ENCODE data around the gene GLB1L3. TPM values are rescaled to one million over a fixed set of nuclear protein-coding genes. Genes with fewer than 3 reads are reported as not detected.

GLB1L3 gene
- total and polyA plus RNA-seq, 2 donors (not counting 3 experiments of a cell fraction or from before 2014, with no cell fraction given) = not detected

DNA sequence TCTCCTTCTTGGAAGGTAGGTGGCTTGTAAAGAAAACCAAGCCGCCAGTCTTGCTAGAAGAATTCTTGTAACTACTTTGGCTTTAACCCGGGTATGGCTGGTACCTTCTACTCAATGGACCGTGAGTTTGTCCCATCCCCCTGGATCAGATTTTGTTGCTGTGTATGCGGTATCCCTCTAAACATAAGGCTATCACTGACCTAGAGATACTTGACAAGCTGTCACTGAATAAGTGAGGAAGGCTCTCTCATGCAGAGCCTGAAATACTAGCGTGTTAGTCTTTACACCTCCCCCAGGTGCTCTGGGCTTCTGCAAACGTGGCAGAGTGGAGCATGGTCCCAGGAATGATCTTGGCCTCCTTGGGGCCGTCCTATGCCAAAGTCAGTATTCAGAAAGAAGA is 90.1 kb downstream of the GLB1L3 start:
- H3K9me1 ChIP-seq (replicated peaks; ENCODE audit: control insufficient read depth, extremely low read depth, insufficient read depth, low read length) = no peaks in the 10 kb centered on the region
- no peak overlapping the region for H3K9ac ChIP-seq (replicated peaks; ENCODE audit: extremely low read depth, insufficient read depth, low read length)
- H3K4me2 ChIP-seq (ENCODE audit: insufficient read depth, low read length) = no peak overlapping the region
- no peak overlapping the region for H3K4me3 ChIP-seq (replicated peaks in 1 of 3; ENCODE audit: insufficient read depth in 1 of 3, low read depth in 1 of 3, low read length in 3 of 3)
- H3K4me1 ChIP-seq (ENCODE audit: control insufficient read depth, extremely low read depth, insufficient read depth, low read length) = no peaks in the 10 kb centered on the region
- no peak overlapping the region for H2AFZ ChIP-seq (ENCODE audit: low read depth, low read length)
- ChIA-PET CTCF (no interaction called here), POLR2A (no interaction called here)
- no peaks in the 10 kb centered on the region for H3K36me3 ChIP-seq (ENCODE audit: control insufficient read depth in 2 of 2, extremely low read depth in 1 of 2, insufficient read depth in 2 of 2, low read length in 2 of 2)
- no peaks in the 10 kb centered on the region for H3K9me3 ChIP-seq (replicated peaks; ENCODE audit: control insufficient read depth, insufficient read depth, low read length)
- no peaks in the 10 kb centered on the region for H3K27me3 ChIP-seq (ENCODE audit: control insufficient read depth in 2 of 2, insufficient read depth in 2 of 2, low read length in 2 of 2)
- BruUV-seq (replicated peaks) = no TSS peak
- intact Hi-C loops (cut with micrococcal nuclease) = no loop called here
- no peaks in the 10 kb centered on the region for H4K20me1 ChIP-seq (replicated peaks; ENCODE audit: control insufficient read depth, extremely low read depth, insufficient read depth, low read length)
- DNase-seq (ENCODE audit: low read depth, low spot score) (no peak), FAIRE-seq (no peak)
- H3K79me2 ChIP-seq (ENCODE audit: control insufficient read depth, insufficient read depth, low read length) = no peaks in the 10 kb centered on the region
- TF ChIP-seq FOS (IDR thresholded peaks at IDR 0.05; ENCODE audit: borderline replicate concordance, insufficient read depth, low read length) = no peak
- TF ChIP-seq, protein P1, sequence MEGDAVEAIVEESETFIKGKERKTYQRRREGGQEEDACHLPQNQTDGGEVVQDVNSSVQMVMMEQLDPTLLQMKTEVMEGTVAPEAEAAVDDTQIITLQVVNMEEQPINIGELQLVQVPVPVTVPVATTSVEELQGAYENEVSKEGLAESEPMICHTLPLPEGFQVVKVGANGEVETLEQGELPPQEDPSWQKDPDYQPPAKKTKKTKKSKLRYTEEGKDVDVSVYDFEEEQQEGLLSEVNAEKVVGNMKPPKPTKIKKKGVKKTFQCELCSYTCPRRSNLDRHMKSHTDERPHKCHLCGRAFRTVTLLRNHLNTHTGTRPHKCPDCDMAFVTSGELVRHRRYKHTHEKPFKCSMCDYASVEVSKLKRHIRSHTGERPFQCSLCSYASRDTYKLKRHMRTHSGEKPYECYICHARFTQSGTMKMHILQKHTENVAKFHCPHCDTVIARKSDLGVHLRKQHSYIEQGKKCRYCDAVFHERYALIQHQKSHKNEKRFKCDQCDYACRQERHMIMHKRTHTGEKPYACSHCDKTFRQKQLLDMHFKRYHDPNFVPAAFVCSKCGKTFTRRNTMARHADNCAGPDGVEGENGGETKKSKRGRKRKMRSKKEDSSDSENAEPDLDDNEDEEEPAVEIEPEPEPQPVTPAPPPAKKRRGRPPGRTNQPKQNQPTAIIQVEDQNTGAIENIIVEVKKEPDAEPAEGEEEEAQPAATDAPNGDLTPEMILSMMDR (IDR thresholded peaks at IDR 0.05; ENCODE audit: extremely low read depth in 1 of 2, insufficient read depth in 1 of 2, low read depth in 1 of 2, low read length in 2 of 2) = no peak
- TF ChIP-seq MYC (IDR thresholded peaks at IDR 0.05; ENCODE audit: low read depth, low read length) = no peak
- TF ChIP-seq POLR2A (IDR thresholded peaks at IDR 0.05; ENCODE audit: low read depth, low read length) = no peak
- no peak for TF ChIP-seq JUN (IDR thresholded peaks at IDR 0.05; ENCODE audit: borderline replicate concordance, insufficient read depth, insufficient read length, low read depth)
- TF ChIP-seq EZH2 (IDR thresholded peaks at IDR 0.05; ENCODE audit: borderline replicate concordance, low read depth, low read length, severe bottlenecking) = no peak
- dilution Hi-C loops (cut with MboI; ENCODE audit: extremely low pct_ligation_motif_present, low sequenced_read_pairs) = no loop called here
- no peak overlapping the region for H3K27ac ChIP-seq (ENCODE audit: insufficient read depth, low read depth, low read length)

DNA sequence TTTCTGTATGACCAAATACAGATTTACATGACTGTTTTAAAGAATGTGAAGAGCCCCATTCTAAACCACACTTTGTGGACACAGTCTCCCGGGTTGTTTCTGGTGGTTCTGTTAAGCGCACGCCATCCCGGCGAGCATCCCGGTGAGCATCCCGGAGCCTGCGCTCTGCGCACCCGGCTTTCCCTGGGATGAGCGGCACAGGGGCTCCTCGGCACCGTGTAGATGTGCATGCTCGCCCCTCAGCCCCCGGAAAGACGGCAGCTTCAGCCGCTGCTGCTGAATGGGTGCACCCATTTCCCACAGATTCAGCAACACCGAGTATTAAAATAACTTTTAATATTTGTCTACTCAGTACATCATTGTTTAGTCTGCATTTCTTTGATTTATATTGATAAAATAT is 91.6 kb downstream of the GLB1L3 start:
- H4K20me1 ChIP-seq (replicated peaks; ENCODE audit: control insufficient read depth, extremely low read depth, insufficient read depth, low read length) = no peaks in the 10 kb centered on the region
- no TSS peak for BruUV-seq (replicated peaks)
- TF ChIP-seq EZH2 (IDR thresholded peaks at IDR 0.05; ENCODE audit: borderline replicate concordance, low read depth, low read length, severe bottlenecking) = no peak
- no peak for TF ChIP-seq FOS (IDR thresholded peaks at IDR 0.05; ENCODE audit: borderline replicate concordance, insufficient read depth, low read length)
- TF ChIP-seq MYC (IDR thresholded peaks at IDR 0.05; ENCODE audit: low read depth, low read length) = no peak
- no peak overlapping the region for H3K4me2 ChIP-seq (ENCODE audit: insufficient read depth, low read length)
- no peaks in the 10 kb centered on the region for H3K9me3 ChIP-seq (replicated peaks; ENCODE audit: control insufficient read depth, insufficient read depth, low read length)
- dilution Hi-C loops (cut with MboI; ENCODE audit: extremely low pct_ligation_motif_present, low sequenced_read_pairs) = no loop called here
- H3K79me2 ChIP-seq (ENCODE audit: control insufficient read depth, insufficient read depth, low read length) = no peaks in the 10 kb centered on the region
- CTCF ChIA-PET = no interaction called here
- no peaks in the 10 kb centered on the region for H3K27me3 ChIP-seq (ENCODE audit: control insufficient read depth in 2 of 2, insufficient read depth in 2 of 2, low read length in 2 of 2)
- no peak overlapping the region for H3K9ac ChIP-seq (replicated peaks; ENCODE audit: extremely low read depth, insufficient read depth, low read length)
- POLR2A ChIA-PET = no interaction called here
- FAIRE-seq (no peak), DNase-seq (ENCODE audit: low read depth, low spot score) (no peak)
- H3K4me1 ChIP-seq (ENCODE audit: control insufficient read depth, extremely low read depth, insufficient read depth, low read length) = no peaks in the 10 kb centered on the region
- H3K27ac ChIP-seq (ENCODE audit: insufficient read depth, low read depth, low read length) = no peak overlapping the region
- H2AFZ ChIP-seq (ENCODE audit: low read depth, low read length) = no peak overlapping the region
- intact Hi-C loops (cut with micrococcal nuclease) = no loop called here
- no peak overlapping the region for H3K4me3 ChIP-seq (replicated peaks in 1 of 3; ENCODE audit: insufficient read depth in 1 of 3, low read depth in 1 of 3, low read length in 3 of 3)
- H3K36me3 ChIP-seq (ENCODE audit: control insufficient read depth in 2 of 2, extremely low read depth in 1 of 2, insufficient read depth in 2 of 2, low read length in 2 of 2) = no peaks in the 10 kb centered on the region
- H3K9me1 ChIP-seq (replicated peaks; ENCODE audit: control insufficient read depth, extremely low read depth, insufficient read depth, low read length) = no peaks in the 10 kb centered on the region

Other genes starting within 250 kb of the GLB1L3 start
- 106 and 137 TPM in 2 replicates for gene JAM3, start 207.3 kb upstream of the GLB1L3 start, total RNA-seq
- gene JAM3, start 207.3 kb upstream of the GLB1L3 start, polyA plus RNA-seq = 67.1 and 78.8 TPM in 2 replicates
- 42.6 and 43.8 TPM in 2 replicates for gene NCAPD3, start 52.4 kb upstream of the GLB1L3 start, total RNA-seq
- 19.7 and 22.6 TPM in 2 replicates for gene NCAPD3, start 52.4 kb upstream of the GLB1L3 start, polyA plus RNA-seq
- gene VPS26B, start 51.7 kb upstream of the GLB1L3 start, total RNA-seq = 41.6 and 53.1 TPM in 2 replicates
- 38.0 and 40.2 TPM in 2 replicates for gene VPS26B, start 51.7 kb upstream of the GLB1L3 start, polyA plus RNA-seq
- 38.0 and 40.7 TPM in 2 replicates for gene THYN1, start 23.0 kb upstream of the GLB1L3 start, total RNA-seq
- 29.2 and 35.7 TPM in 2 replicates for gene THYN1, start 23.0 kb upstream of the GLB1L3 start, polyA plus RNA-seq
- gene ACAD8, start 22.8 kb upstream of the GLB1L3 start, total RNA-seq = 21.2 and 22.9 TPM in 2 replicates
- 24.2 and 29.0 TPM in 2 replicates for gene ACAD8, start 22.8 kb upstream of the GLB1L3 start, polyA plus RNA-seq
- gene GLB1L2, start 55.6 kb downstream of the GLB1L3 start, total RNA-seq = 0.28 and 0.55 TPM in 2 replicates
- gene GLB1L2, start 55.6 kb downstream of the GLB1L3 start, polyA plus RNA-seq = 0.48 and 0.59 TPM in 2 replicates
- not detected in 2 replicates for gene B3GAT1, start 135.9 kb downstream of the GLB1L3 start, total RNA-seq
- gene B3GAT1, start 135.9 kb downstream of the GLB1L3 start, polyA plus RNA-seq = 0.01 TPM in 1 of 2 replicates, not detected in the other